ENCODE measurements around the gene TMEM45B.

GRCh38 chr11:129815596-129816461 lies at the start of gene TMEM45B:
- TF ChIP-seq POLR2AphosphoS5 (IDR thresholded peaks at IDR 0.05; ENCODE audit: borderline replicate concordance, low read depth, low read length) (no peak), EZH2 (IDR thresholded peaks at IDR 0.05) (no peak)
